Right lobe of liver (tissue), 4 donors: ENCODE results near the gene CFAP53.

Source experiments
- POLR2A ChIP-seq: fragments of 450-650 bp; IDR thresholded peaks from one replicate; pipeline ENCODE4 v1.6.1; 2017; ENCODE audit warnings: antibody characterized with exemption, mild to moderate bottlenecking
- TF ChIP-seq, protein P1 (sequence below), 4 donors: fragments of 200-600 bp in 3 of 4; fragments of 450-650 bp in 1 of 4; IDR thresholded peaks; one replicate each; pipeline versions ENCODE4 v1.5.1 to v1.8.0; 2016 to 2022; ENCODE audit warnings: antibody characterized with exemption in 4 of 4, mild to moderate bottlenecking in 2 of 4
- donor health status: DM: no; HTN: no; CAD: no.
- donor health status: DM: no; HTN: no; CAD: no.
- donor health status: DM: no; HTN: yes; CAD: no.

DNA sequence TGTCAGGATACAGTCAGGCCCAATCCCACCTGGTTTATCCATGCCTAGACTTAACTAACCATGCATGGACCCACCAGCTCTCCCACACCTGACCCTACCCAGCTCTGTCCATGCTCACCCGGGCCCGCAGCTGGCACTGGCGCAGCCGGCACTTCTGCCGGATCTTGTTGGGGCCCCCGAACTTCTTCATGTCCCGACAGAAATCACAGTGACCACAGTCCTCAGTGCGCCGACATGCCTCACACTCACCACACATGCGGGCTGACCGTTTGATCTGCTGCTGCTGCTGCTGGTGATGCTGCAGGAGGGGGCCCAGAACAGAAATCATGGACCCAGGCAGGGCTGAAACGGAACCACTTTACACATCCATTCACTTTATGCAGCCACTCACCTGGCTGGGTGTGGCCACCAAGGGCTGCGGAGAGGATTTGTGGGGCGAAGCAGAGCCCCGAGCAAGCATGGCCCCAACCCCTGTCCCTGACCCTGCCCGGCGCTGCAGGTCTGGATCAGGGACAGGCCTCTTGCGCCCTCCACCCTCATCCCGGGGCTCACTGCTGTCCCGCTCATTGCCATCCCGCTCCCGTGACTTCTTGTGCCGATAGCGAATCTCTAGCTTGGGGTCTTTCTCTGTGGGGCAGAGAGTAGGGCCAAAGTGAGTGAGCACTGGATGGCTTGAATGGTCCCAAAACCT, 19.5 kb upstream of the CFAP53 start:
- no peak for TF ChIP-seq POLR2A
- TF ChIP-seq, protein P1, sequence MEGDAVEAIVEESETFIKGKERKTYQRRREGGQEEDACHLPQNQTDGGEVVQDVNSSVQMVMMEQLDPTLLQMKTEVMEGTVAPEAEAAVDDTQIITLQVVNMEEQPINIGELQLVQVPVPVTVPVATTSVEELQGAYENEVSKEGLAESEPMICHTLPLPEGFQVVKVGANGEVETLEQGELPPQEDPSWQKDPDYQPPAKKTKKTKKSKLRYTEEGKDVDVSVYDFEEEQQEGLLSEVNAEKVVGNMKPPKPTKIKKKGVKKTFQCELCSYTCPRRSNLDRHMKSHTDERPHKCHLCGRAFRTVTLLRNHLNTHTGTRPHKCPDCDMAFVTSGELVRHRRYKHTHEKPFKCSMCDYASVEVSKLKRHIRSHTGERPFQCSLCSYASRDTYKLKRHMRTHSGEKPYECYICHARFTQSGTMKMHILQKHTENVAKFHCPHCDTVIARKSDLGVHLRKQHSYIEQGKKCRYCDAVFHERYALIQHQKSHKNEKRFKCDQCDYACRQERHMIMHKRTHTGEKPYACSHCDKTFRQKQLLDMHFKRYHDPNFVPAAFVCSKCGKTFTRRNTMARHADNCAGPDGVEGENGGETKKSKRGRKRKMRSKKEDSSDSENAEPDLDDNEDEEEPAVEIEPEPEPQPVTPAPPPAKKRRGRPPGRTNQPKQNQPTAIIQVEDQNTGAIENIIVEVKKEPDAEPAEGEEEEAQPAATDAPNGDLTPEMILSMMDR (IDR thresholded peaks at IDR 0.05): no peak
